ENCODE measurements around the gene USP40. TPM values are rescaled to one million over a fixed set of nuclear protein-coding genes. Genes with fewer than 3 reads are reported as not detected.

The USP40 gene
- total RNA-seq, 1 donor from 2014 or later: 49.8 TPM

- no peak overlapping the region for H3K4me3 ChIP-seq (ENCODE audit: low read depth, low read length)
- no peaks in the 10 kb centered on the region for H3K36me3 ChIP-seq (ENCODE audit: control insufficient read depth, insufficient read depth, low read length)
- DNase-seq (ENCODE audit: low read depth): no peak
- TF ChIP-seq CTCF (IDR thresholded peaks at IDR 0.05; ENCODE audit: insufficient read depth, low read length, poor library complexity, severe bottlenecking): no peak
- H3K27me3 ChIP-seq (ENCODE audit: control insufficient read depth, insufficient read depth, low read length): no peaks in the 10 kb centered on the region
These were observed 130.4 kb downstream of the USP40 start for GRCh38 chr2:233436191-233436581.

- no peak for TF ChIP-seq CTCF (IDR thresholded peaks at IDR 0.05; ENCODE audit: insufficient read depth, low read length, poor library complexity, severe bottlenecking)
These were observed 131.0 kb downstream of the USP40 start for GRCh38 chr2:233435436-233436190.

GRCh38 chr2:233434666-233435330 is 131.8 kb downstream of the USP40 start:
- no peak overlapping the region for H3K4me3 ChIP-seq (ENCODE audit: low read depth, low read length)
- no peak for TF ChIP-seq CTCF (IDR thresholded peaks at IDR 0.05; ENCODE audit: insufficient read depth, low read length, poor library complexity, severe bottlenecking)
- H3K36me3 ChIP-seq (ENCODE audit: control insufficient read depth, insufficient read depth, low read length): no peaks in the 10 kb centered on the region
- no peaks in the 10 kb centered on the region for H3K27me3 ChIP-seq (ENCODE audit: control insufficient read depth, insufficient read depth, low read length)
- no peak for DNase-seq (ENCODE audit: low read depth)

More at GRCh38 chr2:233435436-233436190, 131.0 kb downstream of the USP40 start:
- Histone ChIP-seq H3K4me3 (ENCODE audit: low read depth, low read length) (no peak overlapping the region), H3K27me3 (ENCODE audit: control insufficient read depth, insufficient read depth, low read length) (no peaks in the 10 kb centered on the region), H3K36me3 (ENCODE audit: control insufficient read depth, insufficient read depth, low read length) (no peaks in the 10 kb centered on the region)
- DNase-seq (ENCODE audit: low read depth): no peak

GRCh38 chr2:233433794-233434193 is 132.8 kb downstream of the USP40 start:
- H3K27me3 ChIP-seq (ENCODE audit: control insufficient read depth, insufficient read depth, low read length): no peaks in the 10 kb centered on the region
- no peak for TF ChIP-seq CTCF (IDR thresholded peaks at IDR 0.05; ENCODE audit: insufficient read depth, low read length, poor library complexity, severe bottlenecking)
- no peaks in the 10 kb centered on the region for H3K36me3 ChIP-seq (ENCODE audit: control insufficient read depth, insufficient read depth, low read length)
- DNase-seq (ENCODE audit: low read depth): no peak
- H3K4me3 ChIP-seq (ENCODE audit: low read depth, low read length): no peak overlapping the region

- Histone ChIP-seq H3K36me3 (ENCODE audit: control insufficient read depth, insufficient read depth, low read length) (no peaks in the 10 kb centered on the region), H3K4me3 (ENCODE audit: low read depth, low read length) (no peak overlapping the region), H3K27me3 (ENCODE audit: control insufficient read depth, insufficient read depth, low read length) (no peaks in the 10 kb centered on the region)
- TF ChIP-seq CTCF (IDR thresholded peaks at IDR 0.05; ENCODE audit: insufficient read depth, low read length, poor library complexity, severe bottlenecking): no peak
- DNase-seq (ENCODE audit: low read depth): no peak
These were observed 133.6 kb downstream of the USP40 start for GRCh38 chr2:233433029-233433428.

All from kidney epithelial cell (primary cell).